Measurements from ENCODE around the gene AKAP6.

- TF ChIP-seq POLR2A (IDR thresholded peaks at IDR 0.05; ENCODE audit: low read depth, low read length) (no peak), POLR2AphosphoS5 (IDR thresholded peaks at IDR 0.05; ENCODE audit: low read depth, low read length) (no peak), TAF1 (IDR thresholded peaks at IDR 0.05; ENCODE audit: borderline replicate concordance, low read depth, low read length) (no peak)
These were observed 243.7 kb downstream of the AKAP6 start for GRCh38 chr14:32572867-32573150.
